Body of pancreas (tissue), 4 donors: Measurements from ENCODE around the gene RAB7A. TPM values are rescaled to one million over a fixed set of nuclear protein-coding genes. Genes with fewer than 3 reads are reported as not detected.

Experiments used
- ATAC-seq: fragments of 150-250 bp; one replicate; pipeline ENCODE4 v1.9.1; 2016
- DNase-seq, 4 donors: peaks; one replicate each; pipeline ENCODE4 v3.0.0-alpha.2; 2019
- H3K27ac ChIP-seq, 4 donors: fragments of 200-600 bp; sonication (generic); 1 replicate in 3 of 4; 2 replicates in 1 of 4; pipeline versions ENCODE4 v1.5.1 to v1.6.1; 2016 to 2019; ENCODE audit warnings: mild to moderate bottlenecking in 1 of 4, mixed read lengths in 1 of 4, moderate library complexity in 1 of 4
- H3K27me3 ChIP-seq, 2 donors: fragments of 200-600 bp; sonication (generic); one replicate each; pipeline ENCODE4 v1.6.0; 2016; ENCODE audit warnings: mild to moderate bottlenecking in 1 of 2
- H3K36me3 ChIP-seq, 2 donors: fragments of 200-600 bp; sonication (generic); replicated peaks in 1 of 2; 2 replicates each; pipeline ENCODE4 v1.5.1; 2016; ENCODE audit warnings: low read depth in 2 of 2; ENCODE audit not compliant: insufficient read depth in 1 of 2
- H3K4me1 ChIP-seq: fragments of 200-600 bp; sonication (generic); one replicate; pipeline ENCODE4 v1.6.0; 2016
- H3K4me3 ChIP-seq, 2 donors: fragments of 200-600 bp; sonication (generic); 1 replicate in 1 of 2; 2 replicates in 1 of 2; pipeline ENCODE4 v1.5.1; 2016 to 2019
- H3K9me3 ChIP-seq, 3 donors: fragments of 200-600 bp; sonication (generic); 1 replicate in 2 of 3; 2 replicates in 1 of 3; pipeline ENCODE4 v1.5.1; 2016
- POLR2A ChIP-seq, 3 donors: fragments of 450-650 bp; IDR thresholded peaks; one replicate each; pipeline ENCODE4 v1.6.1; 2016; ENCODE audit warnings: antibody characterized with exemption in 3 of 3, mild to moderate bottlenecking in 2 of 3
- WGBS, 2 donors: methylation state at CpG; one replicate each; pipeline ENCODE4 v1.1.5; 2017; 5-methylcytosine and 5-hydroxymethylcytosine counted together
- intact Hi-C: fragments of 100-400 bp; cut with DNase I; formaldehyde crosslinking; loops from one replicate; pipeline ENCODE4 v1.15.1; 2023
- total RNA-seq, 2 donors: library from RNA; depleted of rRNA; stranded (reverse); fragments of >200 nt; gene quantifications; one replicate each; pipeline ENCODE4 v1.1.0, GENCODE V29; 2016
- TF ChIP-seq, protein P1 (sequence below), 7 experiments: fragments of 450-650 bp in 4 of 7; fragments of 200-600 bp in 3 of 7; sonication (generic) in 3 of 7; IDR thresholded peaks; one replicate each; pipeline ENCODE4 v1.5.1; 2016 to 2019; ENCODE audit warnings: antibody characterized with exemption in 7 of 7

RAB7A gene
- total RNA-seq, 2 donors from 2014 or later, result 45.7 to 64.9 TPM

DNA sequence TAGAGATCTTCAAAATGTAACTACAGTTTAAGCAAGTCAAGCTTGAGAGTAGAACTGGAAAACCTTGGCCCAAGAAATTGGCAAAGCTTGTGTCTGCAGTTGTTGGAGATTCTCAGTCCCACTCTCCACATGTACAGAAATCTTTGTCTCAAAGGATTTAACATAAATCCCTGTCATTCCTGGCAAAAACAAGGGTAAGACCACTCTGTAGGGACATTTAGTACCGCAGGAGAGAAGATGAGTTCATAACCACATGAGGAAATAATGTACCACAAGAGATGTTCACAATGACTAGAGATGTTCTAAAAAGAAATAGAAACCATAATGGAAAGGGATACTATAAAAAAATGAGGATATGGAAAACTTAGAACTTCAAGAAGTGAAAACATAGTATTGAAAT lies 73.7 kb downstream of the RAB7A start:
- Histone ChIP-seq H3K27ac (no peak overlapping the region), H3K9me3 (no peaks in the 10 kb centered on the region), H3K27me3 (no peaks in the 10 kb centered on the region), H3K4me1 (peaks cover 7% of the 10 kb centered on the region), H3K4me3 (no peak overlapping the region), H3K36me3 (peaks cover 6 to 12% of the 10 kb centered on the region in 2 donors)
- DNase-seq (no peak), ATAC-seq (no peak)
- intact Hi-C loops, result no loop called here
- WGBS, 2 donors, result 69 to 94% methylated on average over 1 of the region's 1 CpG
- TF ChIP-seq POLR2A (IDR thresholded peaks at IDR 0.05), result no peak
- TF ChIP-seq, protein P1, sequence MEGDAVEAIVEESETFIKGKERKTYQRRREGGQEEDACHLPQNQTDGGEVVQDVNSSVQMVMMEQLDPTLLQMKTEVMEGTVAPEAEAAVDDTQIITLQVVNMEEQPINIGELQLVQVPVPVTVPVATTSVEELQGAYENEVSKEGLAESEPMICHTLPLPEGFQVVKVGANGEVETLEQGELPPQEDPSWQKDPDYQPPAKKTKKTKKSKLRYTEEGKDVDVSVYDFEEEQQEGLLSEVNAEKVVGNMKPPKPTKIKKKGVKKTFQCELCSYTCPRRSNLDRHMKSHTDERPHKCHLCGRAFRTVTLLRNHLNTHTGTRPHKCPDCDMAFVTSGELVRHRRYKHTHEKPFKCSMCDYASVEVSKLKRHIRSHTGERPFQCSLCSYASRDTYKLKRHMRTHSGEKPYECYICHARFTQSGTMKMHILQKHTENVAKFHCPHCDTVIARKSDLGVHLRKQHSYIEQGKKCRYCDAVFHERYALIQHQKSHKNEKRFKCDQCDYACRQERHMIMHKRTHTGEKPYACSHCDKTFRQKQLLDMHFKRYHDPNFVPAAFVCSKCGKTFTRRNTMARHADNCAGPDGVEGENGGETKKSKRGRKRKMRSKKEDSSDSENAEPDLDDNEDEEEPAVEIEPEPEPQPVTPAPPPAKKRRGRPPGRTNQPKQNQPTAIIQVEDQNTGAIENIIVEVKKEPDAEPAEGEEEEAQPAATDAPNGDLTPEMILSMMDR (IDR thresholded peaks at IDR 0.05), result no peak

DNA sequence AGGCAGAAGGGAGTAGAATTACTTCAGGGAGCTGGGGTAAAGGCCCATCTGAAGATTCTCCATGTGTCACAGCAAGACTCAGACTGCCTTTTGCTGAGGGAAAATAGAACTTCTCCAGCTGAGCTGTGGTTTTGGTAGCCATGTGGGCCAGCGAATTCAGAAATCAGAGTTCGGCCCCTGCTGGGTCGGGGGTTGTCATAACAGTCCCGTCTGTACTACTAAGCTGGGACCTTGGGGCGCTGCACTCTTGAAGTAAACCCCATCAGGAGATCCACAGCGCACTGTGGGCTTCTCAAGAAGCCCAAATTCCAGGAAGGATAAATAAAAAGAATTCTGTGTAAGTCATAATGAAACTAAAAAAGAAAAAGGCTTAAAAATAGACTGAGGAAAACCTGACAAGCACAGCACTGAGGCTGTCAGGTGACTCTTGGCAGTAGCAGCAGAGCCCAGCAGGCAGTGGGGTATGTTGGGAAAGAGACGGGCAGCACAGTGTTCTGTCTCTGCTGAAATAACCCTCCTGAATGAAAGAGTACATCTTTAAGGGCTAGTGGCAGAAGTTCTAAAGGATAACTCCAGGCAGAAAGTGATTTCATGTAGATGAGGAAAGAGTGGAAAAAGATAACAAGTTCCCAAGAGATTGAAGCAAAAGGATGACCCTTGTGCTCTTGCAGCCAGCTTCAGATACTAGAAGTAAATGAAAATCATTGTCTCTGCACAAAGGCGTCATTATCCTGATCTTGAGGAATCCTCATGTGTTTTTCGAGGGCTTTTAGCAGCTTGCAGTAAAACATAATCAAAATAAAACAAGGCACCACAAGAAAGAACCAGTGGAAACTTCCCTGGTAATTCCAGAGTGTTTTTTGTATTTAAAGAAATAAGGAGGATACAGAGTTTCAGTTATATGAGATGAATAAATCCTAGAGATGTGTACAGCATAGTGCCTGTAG lies 74.5 kb downstream of the RAB7A start:
- H3K36me3 ChIP-seq, result peaks cover 6 to 12% of the 10 kb centered on the region in 2 donors
- no peaks in the 10 kb centered on the region for H3K27me3 ChIP-seq
- H3K4me1 ChIP-seq, result no peaks in the 10 kb centered on the region
- no peaks in the 10 kb centered on the region for H3K9me3 ChIP-seq
- no peak overlapping the region for H3K4me3 ChIP-seq
- WGBS, 2 donors, result 85 to 92% methylated on average over 9 of the region's 9 CpGs
- no peak for TF ChIP-seq POLR2A (IDR thresholded peaks at IDR 0.05)
- TF ChIP-seq, protein P1 (IDR thresholded peaks at IDR 0.05), result no peak
- DNase-seq (no peak), ATAC-seq (no peak)
- intact Hi-C loops, result no loop called here
- H3K27ac ChIP-seq, result no peak overlapping the region

DNA sequence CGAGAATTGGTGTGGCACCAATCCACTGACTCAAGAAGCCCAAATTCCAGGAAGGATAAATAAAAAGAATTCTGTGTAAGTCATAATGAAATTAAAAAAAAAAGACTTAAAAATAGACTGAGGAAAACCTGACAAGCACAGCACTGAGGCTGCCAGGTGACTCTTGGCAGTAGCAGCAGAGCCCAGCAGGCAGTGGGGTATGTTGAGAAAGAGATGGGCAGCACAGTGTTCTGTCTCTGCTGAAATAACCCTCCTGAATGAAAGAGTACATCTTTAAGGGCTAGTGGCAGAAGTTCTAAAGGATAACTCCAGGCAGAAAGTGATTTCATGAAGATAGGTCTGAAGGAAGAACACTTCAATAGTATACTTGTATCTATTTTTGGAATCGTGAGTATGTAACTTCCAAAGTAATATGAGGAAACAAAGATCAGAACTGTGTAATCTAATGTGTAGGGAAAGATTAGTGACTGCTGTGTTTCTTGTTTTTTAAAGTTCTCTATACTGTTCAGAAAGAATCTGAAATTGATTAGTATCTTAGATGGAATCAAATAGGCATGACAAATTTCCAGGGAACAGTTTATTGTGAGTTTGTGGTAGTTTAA lies 75.9 kb downstream of the RAB7A start:
- Histone ChIP-seq H3K36me3 (peaks cover 6 to 14% of the 10 kb centered on the region in 2 donors), H3K27me3 (no peaks in the 10 kb centered on the region), H3K27ac (no peak overlapping the region), H3K9me3 (no peaks in the 10 kb centered on the region), H3K4me1 (no peaks in the 10 kb centered on the region), H3K4me3 (no peak overlapping the region)
- 69 to 77% methylated on average over 2 of the region's 2 CpGs for WGBS, 2 donors
- TF ChIP-seq, protein P1 (IDR thresholded peaks at IDR 0.05), result no peak
- no peak for TF ChIP-seq POLR2A (IDR thresholded peaks at IDR 0.05)
- intact Hi-C loops, result no loop called here
- DNase-seq (no peak), ATAC-seq (no peak)

DNA sequence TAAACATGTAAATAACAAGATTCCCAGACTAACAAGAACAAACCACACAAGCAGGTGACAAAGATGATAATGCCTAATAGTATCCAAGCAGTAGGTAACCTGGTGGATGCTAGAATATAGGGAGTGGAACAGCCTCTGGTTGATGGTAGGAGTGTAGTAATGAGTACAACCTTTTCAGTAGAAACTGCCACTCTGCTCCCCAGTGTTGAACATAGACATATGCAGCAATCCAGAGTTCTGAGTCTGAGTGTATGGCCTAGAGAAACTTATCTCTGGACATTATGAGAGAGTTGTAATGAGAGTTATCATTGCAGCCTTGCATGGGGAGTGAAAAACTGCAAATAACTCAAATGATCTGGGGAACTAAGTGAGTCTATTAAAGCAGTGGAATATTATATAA lies 77.3 kb downstream of the RAB7A start:
- TF ChIP-seq, protein P1 (IDR thresholded peaks at IDR 0.05), result no peak
- TF ChIP-seq POLR2A (IDR thresholded peaks at IDR 0.05), result no peak
- H3K36me3 ChIP-seq, result peaks cover 6 to 14% of the 10 kb centered on the region in 2 donors
- intact Hi-C loops, result no loop called here
- DNase-seq (no peak), ATAC-seq (no peak)
- H3K9me3 ChIP-seq, result no peaks in the 10 kb centered on the region
- no peaks in the 10 kb centered on the region for H3K4me1 ChIP-seq
- no peak overlapping the region for H3K4me3 ChIP-seq
- H3K27ac ChIP-seq, result peak overlapping the region in 1 of 4 donors; percentile 58
- H3K27me3 ChIP-seq, result no peaks in the 10 kb centered on the region
